Measurements from ENCODE around the gene CDC37L1.

- TF ChIP-seq, protein P1, sequence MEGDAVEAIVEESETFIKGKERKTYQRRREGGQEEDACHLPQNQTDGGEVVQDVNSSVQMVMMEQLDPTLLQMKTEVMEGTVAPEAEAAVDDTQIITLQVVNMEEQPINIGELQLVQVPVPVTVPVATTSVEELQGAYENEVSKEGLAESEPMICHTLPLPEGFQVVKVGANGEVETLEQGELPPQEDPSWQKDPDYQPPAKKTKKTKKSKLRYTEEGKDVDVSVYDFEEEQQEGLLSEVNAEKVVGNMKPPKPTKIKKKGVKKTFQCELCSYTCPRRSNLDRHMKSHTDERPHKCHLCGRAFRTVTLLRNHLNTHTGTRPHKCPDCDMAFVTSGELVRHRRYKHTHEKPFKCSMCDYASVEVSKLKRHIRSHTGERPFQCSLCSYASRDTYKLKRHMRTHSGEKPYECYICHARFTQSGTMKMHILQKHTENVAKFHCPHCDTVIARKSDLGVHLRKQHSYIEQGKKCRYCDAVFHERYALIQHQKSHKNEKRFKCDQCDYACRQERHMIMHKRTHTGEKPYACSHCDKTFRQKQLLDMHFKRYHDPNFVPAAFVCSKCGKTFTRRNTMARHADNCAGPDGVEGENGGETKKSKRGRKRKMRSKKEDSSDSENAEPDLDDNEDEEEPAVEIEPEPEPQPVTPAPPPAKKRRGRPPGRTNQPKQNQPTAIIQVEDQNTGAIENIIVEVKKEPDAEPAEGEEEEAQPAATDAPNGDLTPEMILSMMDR (IDR thresholded peaks at IDR 0.05), result no peak
- TF ChIP-seq POLR2A (IDR thresholded peaks at IDR 0.05), result no peak
These were observed 22.2 kb downstream of the CDC37L1 start for GRCh38 chr9:4701526-4701925.
